Measurements from ENCODE around the gene CNIH3. TPM values are rescaled to one million over a fixed set of nuclear protein-coding genes. Genes with fewer than 3 reads are reported as not detected.
"Not testable (repeated sequence)": the region's sequence is repeated elsewhere in the genome, so short reads cannot be mapped to it uniquely, and the experiment has no call there.

CNIH3 gene
- 3.6 and 9.7 TPM in 2 replicates for total RNA-seq

DNA sequence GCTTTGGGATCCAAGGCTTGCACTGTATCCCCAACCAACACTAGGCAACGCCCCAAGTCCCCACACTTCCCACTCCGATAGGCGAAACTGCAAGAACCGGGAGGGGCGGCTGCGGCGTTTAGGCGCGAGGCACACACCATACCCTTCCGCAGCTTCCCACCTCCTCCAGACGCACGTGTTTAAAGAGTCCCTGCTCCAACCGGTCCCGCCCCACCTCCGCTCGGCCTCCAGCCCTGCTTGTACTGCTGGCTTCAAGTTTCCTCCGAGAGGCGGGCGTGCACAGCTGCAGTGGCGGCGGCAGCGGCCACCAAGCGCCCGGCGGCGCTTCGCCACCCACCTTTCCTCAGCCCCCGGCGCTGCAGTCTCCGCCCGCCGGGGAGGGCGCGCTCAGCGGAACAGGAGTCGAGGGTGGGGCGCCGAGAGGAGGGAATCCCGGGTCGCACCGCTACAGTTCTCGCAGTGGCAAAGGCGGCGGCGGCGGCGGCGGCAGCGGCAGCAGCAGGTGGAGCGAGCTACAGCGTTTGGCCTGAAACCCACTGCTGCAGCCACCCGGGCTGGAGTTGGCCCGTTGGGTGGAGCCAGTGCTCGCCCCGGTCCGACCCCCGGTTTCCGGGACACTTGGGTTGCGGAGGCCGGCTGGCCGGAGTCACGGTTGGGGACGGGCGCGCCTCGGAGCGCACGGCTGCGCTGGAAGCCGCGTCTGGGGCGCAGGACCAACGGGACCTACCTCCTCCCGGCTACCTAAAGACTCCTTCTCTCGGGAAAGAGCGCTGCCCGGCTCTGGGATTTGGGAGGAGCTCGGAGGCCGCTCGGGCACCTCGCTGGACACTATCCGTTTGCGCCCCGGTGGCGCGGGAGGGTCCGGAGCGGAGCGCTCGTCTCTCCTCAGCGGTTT, at the start of gene CNIH3:
Gene CNIH3 (plus strand): TSS at position 457 of the 895 bp plus-strand sequence. CDS start 858 bp downstream, outside the sequence.
- H2AFZ ChIP-seq (ENCODE audit: low read length) = peak within 1 kb of the TSS; percentile 66
- peak within 1 kb of the TSS; percentile 79 for H3K4me2 ChIP-seq (ENCODE audit: insufficient read depth, low read length)
- H3K27me3 ChIP-seq (ENCODE audit: insufficient read depth, low read length) = peaks cover 50% of the 10 kb centered on the region
- DNase-seq (ENCODE audit: insufficient read length, low spot score, missing footprints) = peak; percentile 85
- H3K36me3 ChIP-seq (ENCODE audit: insufficient read depth, low read length) = no peaks in the 10 kb centered on the region
- no peak within 1 kb of the TSS for H3K27ac ChIP-seq (ENCODE audit: low read depth, low read length)
- no peaks in the 10 kb centered on the region for H4K20me1 ChIP-seq (ENCODE audit: insufficient read depth, low read length)
- peaks cover 8% of the 10 kb centered on the region for H3K4me1 ChIP-seq (ENCODE audit: insufficient read depth, low read length)
- no peaks in the 10 kb centered on the region for H3K9me3 ChIP-seq (ENCODE audit: low read depth, low read length)
- H3K4me3 ChIP-seq (ENCODE audit: insufficient read depth, low read length) = peak within 1 kb of the TSS; percentile 71
- TF ChIP-seq, protein P1, sequence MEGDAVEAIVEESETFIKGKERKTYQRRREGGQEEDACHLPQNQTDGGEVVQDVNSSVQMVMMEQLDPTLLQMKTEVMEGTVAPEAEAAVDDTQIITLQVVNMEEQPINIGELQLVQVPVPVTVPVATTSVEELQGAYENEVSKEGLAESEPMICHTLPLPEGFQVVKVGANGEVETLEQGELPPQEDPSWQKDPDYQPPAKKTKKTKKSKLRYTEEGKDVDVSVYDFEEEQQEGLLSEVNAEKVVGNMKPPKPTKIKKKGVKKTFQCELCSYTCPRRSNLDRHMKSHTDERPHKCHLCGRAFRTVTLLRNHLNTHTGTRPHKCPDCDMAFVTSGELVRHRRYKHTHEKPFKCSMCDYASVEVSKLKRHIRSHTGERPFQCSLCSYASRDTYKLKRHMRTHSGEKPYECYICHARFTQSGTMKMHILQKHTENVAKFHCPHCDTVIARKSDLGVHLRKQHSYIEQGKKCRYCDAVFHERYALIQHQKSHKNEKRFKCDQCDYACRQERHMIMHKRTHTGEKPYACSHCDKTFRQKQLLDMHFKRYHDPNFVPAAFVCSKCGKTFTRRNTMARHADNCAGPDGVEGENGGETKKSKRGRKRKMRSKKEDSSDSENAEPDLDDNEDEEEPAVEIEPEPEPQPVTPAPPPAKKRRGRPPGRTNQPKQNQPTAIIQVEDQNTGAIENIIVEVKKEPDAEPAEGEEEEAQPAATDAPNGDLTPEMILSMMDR (IDR thresholded peaks at IDR 0.05; ENCODE audit: extremely low read depth, low read depth, low read length) = no peak
- peaks cover 29% of the 10 kb centered on the region for H3K79me2 ChIP-seq (ENCODE audit: insufficient read depth, low read length)

DNA sequence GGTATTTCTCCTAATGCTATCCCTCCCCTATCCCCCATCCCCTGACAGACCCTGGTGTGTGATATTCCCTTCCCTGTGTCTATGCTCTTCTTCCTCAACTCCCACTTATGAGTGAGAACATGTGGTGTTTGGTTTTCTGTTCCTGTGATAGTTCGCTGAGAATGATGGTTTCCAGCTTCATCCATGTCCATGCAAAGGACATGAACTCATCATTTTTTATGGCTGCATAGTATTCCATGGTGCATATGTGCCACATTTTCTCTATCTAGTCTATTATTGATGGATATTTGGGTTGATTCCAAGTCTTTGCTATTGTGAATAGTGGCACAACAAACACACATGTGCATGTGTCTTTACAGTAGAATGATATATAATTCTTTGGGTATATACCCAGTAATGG, 49.6 kb upstream of the CNIH3 start:
- H3K27ac ChIP-seq (ENCODE audit: low read depth, low read length); H3K36me3 ChIP-seq (ENCODE audit: insufficient read depth, low read length); H3K79me2 ChIP-seq (ENCODE audit: insufficient read depth, low read length); H3K4me3 ChIP-seq (ENCODE audit: insufficient read depth, low read length); H3K9me3 ChIP-seq (ENCODE audit: low read depth, low read length); H3K27me3 ChIP-seq (ENCODE audit: insufficient read depth, low read length); H4K20me1 ChIP-seq (ENCODE audit: insufficient read depth, low read length); DNase-seq (ENCODE audit: insufficient read length, low spot score, missing footprints); H3K4me2 ChIP-seq (ENCODE audit: insufficient read depth, low read length); H2AFZ ChIP-seq (ENCODE audit: low read length): not testable (repeated sequence)
- peaks cover 23% of the 10 kb centered on the region for H3K4me1 ChIP-seq (ENCODE audit: insufficient read depth, low read length)

DNA sequence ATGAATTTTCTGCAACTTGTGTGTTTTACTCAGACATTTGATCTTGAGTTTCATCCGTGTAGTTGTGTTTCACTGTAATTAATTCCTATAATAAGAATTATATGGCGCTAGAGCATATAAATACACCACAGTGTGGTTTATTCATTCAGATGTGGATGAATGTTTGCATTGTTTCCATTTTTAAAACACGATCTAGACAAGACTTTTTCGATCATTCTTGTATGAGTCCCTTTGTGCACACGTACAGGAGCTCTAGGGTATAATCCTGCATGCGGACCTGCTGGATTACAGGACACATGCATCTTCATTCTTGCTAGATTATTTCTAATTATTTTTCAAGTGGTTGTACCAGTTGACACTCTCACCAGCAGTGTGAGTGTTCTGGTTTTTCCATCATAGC, 46.8 kb upstream of the CNIH3 start:
- TF ChIP-seq, protein P1 (IDR thresholded peaks at IDR 0.05; ENCODE audit: extremely low read depth, low read depth, low read length) = no peak
- no peaks in the 10 kb centered on the region for H3K79me2 ChIP-seq (ENCODE audit: insufficient read depth, low read length)
- H3K27ac ChIP-seq (ENCODE audit: low read depth, low read length) = no peak overlapping the region
- H4K20me1 ChIP-seq (ENCODE audit: insufficient read depth, low read length) = no peaks in the 10 kb centered on the region
- H3K4me3 ChIP-seq (ENCODE audit: insufficient read depth, low read length) = no peak overlapping the region
- no peaks in the 10 kb centered on the region for H3K36me3 ChIP-seq (ENCODE audit: insufficient read depth, low read length)
- no peak overlapping the region for H2AFZ ChIP-seq (ENCODE audit: low read length)
- H3K4me2 ChIP-seq (ENCODE audit: insufficient read depth, low read length) = no peak overlapping the region
- peaks cover 25% of the 10 kb centered on the region for H3K4me1 ChIP-seq (ENCODE audit: insufficient read depth, low read length)
- H3K27me3 ChIP-seq (ENCODE audit: insufficient read depth, low read length) = no peaks in the 10 kb centered on the region
- H3K9me3 ChIP-seq (ENCODE audit: low read depth, low read length) = no peaks in the 10 kb centered on the region
- DNase-seq (ENCODE audit: insufficient read length, low spot score, missing footprints) = no peak

DNA sequence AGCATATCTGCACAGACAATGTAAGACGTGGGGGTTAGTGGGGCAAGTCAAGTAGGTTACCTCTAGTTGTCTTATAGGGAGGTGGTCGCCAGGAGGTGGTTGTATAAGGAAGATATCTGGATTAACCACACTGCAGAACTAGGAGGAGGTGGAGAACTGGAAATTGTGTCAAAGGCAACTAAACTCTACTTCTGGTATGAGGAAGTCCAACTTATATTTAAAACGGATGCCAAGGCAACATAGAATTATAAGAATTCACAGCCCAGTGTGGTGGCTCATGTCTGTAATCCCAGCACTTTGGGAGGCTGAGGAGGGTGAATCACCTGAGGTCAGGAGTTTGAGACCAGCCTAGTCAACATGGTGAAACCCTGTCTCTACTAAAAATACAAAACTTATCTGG, 44.1 kb upstream of the CNIH3 start:
- H4K20me1 ChIP-seq (ENCODE audit: insufficient read depth, low read length); H3K4me3 ChIP-seq (ENCODE audit: insufficient read depth, low read length); DNase-seq (ENCODE audit: insufficient read length, low spot score, missing footprints); H3K4me1 ChIP-seq (ENCODE audit: insufficient read depth, low read length); H3K27ac ChIP-seq (ENCODE audit: low read depth, low read length); H3K36me3 ChIP-seq (ENCODE audit: insufficient read depth, low read length); H3K4me2 ChIP-seq (ENCODE audit: insufficient read depth, low read length); H3K27me3 ChIP-seq (ENCODE audit: insufficient read depth, low read length); H3K79me2 ChIP-seq (ENCODE audit: insufficient read depth, low read length); H3K9me3 ChIP-seq (ENCODE audit: low read depth, low read length); H2AFZ ChIP-seq (ENCODE audit: low read length): not testable (repeated sequence)

DNA sequence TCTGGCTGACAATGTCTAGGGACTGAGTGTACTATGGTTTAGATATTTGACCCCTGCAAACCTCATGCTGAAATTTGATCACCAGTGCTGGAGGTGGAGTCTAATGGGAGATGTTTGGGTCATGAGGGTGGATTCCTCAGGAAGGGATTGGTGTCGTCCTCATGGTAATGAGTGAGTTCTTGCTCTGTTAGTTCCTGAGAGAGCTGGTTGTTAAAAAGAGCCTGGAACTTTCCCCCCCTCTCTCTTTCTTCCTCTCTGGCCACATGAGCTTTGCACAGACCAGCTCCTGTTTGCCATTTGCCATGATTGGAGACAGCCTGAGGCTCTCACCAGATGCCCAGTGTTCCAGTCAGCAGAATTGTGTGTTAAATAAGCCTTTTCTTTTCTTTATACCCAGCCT, 36.6 kb upstream of the CNIH3 start:
- H2AFZ ChIP-seq (ENCODE audit: low read length) = peak overlapping the region; percentile 76
- no peak for DNase-seq (ENCODE audit: insufficient read length, low spot score, missing footprints)
- no peak overlapping the region for H3K4me3 ChIP-seq (ENCODE audit: insufficient read depth, low read length)
- TF ChIP-seq, protein P1 (IDR thresholded peaks at IDR 0.05; ENCODE audit: extremely low read depth, low read depth, low read length) = no peak
- peak overlapping the region; percentile 31 for H3K4me2 ChIP-seq (ENCODE audit: insufficient read depth, low read length)
- H3K27ac ChIP-seq (ENCODE audit: low read depth, low read length) = no peak overlapping the region
- H3K79me2 ChIP-seq (ENCODE audit: insufficient read depth, low read length) = no peaks in the 10 kb centered on the region
- H3K27me3 ChIP-seq (ENCODE audit: insufficient read depth, low read length) = no peaks in the 10 kb centered on the region
- peaks cover 6% of the 10 kb centered on the region for H3K4me1 ChIP-seq (ENCODE audit: insufficient read depth, low read length)
- no peaks in the 10 kb centered on the region for H3K36me3 ChIP-seq (ENCODE audit: insufficient read depth, low read length)
- H3K9me3 ChIP-seq (ENCODE audit: low read depth, low read length) = no peaks in the 10 kb centered on the region
- H4K20me1 ChIP-seq (ENCODE audit: insufficient read depth, low read length) = no peaks in the 10 kb centered on the region
